HepG2 (cell line): Measurements from ENCODE around the gene DUSP7. TPM values are rescaled to one million over a fixed set of nuclear protein-coding genes. Genes with fewer than 3 reads are reported as not detected.

Source experiments
- AKAP8 ChIP-seq: sonication (generic); formaldehyde crosslinking; IDR thresholded peaks from 2 replicates; pipeline ENCODE4 v1.5.1; 2020; ENCODE audit warnings: mild to moderate bottlenecking, missing genetic modification reagents
- BORCS8-MEF2B ChIP-seq: sonication (generic); formaldehyde crosslinking; IDR thresholded peaks from 2 replicates; pipeline ENCODE4 v1.8.0; 2022; ENCODE audit warnings: mild to moderate bottlenecking, missing genetic modification reagents
- HMGXB3 ChIP-seq: sonication (generic); formaldehyde crosslinking; IDR thresholded peaks from 2 replicates; pipeline ENCODE4 v1.4.0; 2020; ENCODE audit warnings: missing genetic modification reagents, borderline replicate concordance
- SKIL ChIP-seq: sonication (generic); formaldehyde crosslinking; IDR thresholded peaks from 2 replicates; pipeline ENCODE4 v1.8.0; 2022; ENCODE audit warnings: missing genetic modification reagents, mild to moderate bottlenecking, moderate library complexity, borderline replicate concordance
- ZNF205 ChIP-seq: IDR thresholded peaks from 2 replicates; pipeline ENCODE4 v1.6.1; 2018; ENCODE audit warnings: missing biosample characterization, missing genetic modification reagents
- ZNF407 ChIP-seq: sonication (generic); formaldehyde crosslinking; IDR thresholded peaks from one replicate; pipeline ENCODE4 v1.5.1; 2020; ENCODE audit warnings: mild to moderate bottlenecking, missing genetic modification reagents; ENCODE audit errors: not compliant biosample characterization
- ZNF672 ChIP-seq: sonication (generic); formaldehyde crosslinking; IDR thresholded peaks from 2 replicates; pipeline ENCODE4 v1.8.1; 2022; ENCODE audit warnings: missing genetic modification reagents
- ZNF687 ChIP-seq: sonication (generic); formaldehyde crosslinking; IDR thresholded peaks from 2 replicates; pipeline ENCODE4 v1.5.1; 2020; ENCODE audit warnings: mild to moderate bottlenecking, missing genetic modification reagents, moderate library complexity
- polyA plus RNA-seq, 8 experiments: library from polyadenylated mRNA; depleted of rRNA in 3 of 8; stranded (reverse) in 7 of 8; unstranded in 1 of 8; fragments of >200 nt; fragmentation: Illumina TruSeq in 4 of 8; extraction: Trizol in 4 of 8; gene quantifications; 2 replicates each; pipeline versions ENCODE4 v1.2.1 to v1.2.3, GENCODE V29; 2011 to 2016; ENCODE audit warnings: low read depth in 4 of 8, missing spikeins in 1 of 8, mixed read lengths in 1 of 8; ENCODE audit not compliant: insufficient read depth in 1 of 8
- total RNA-seq, 5 experiments: library from RNA; depleted of rRNA; stranded (reverse); fragments of >200 nt; fragmentation: Illumina TruSeq; extraction: Trizol; gene quantifications; 2 replicates each; pipeline ENCODE4 v1.2.3, GENCODE V29; 2016; ENCODE audit warnings: low read depth in 1 of 5

DUSP7 gene
- total and polyA plus RNA-seq, 2 of the 13 experiments (the other 11 are each of a cell fraction or from before 2014, with no cell fraction given) = 6.6 to 8.8 TPM

- no peak for TF ChIP-seq ZNF407 (CRISPR knock-in tag)
- TF ChIP-seq ZNF672 (CRISPR knock-in tag) = no peak
- peak; percentile 60; the same call in 1 of the 2 replicates for TF ChIP-seq ZNF205
- no peak for TF ChIP-seq SKIL (CRISPR knock-in tag)
- TF ChIP-seq HMGXB3 = no peak
- TF ChIP-seq BORCS8-MEF2B (CRISPR knock-in tag) = peak; percentile 22; the same call in 1 of the 2 replicates
- peak; percentile 69 for TF ChIP-seq ZNF687
- TF ChIP-seq AKAP8 (CRISPR knock-in tag) = no peak
These were observed 54.9 kb downstream of the DUSP7 start (continued) for GRCh38 chr3:52001443-52001974.
